Osteoblast (primary cell): ENCODE measurements around the gene ZNF519. TPM values are rescaled to one million over a fixed set of nuclear protein-coding genes. Genes with fewer than 3 reads are reported as not detected.

ENCODE experiments used
- DNase-seq: peaks from one replicate; pipeline ENCODE4 v3.0.0; 2011; ENCODE audit warnings: low spot score, mixed read lengths; ENCODE audit not compliant: insufficient read length; ENCODE audit errors: missing footprints
- H2AFZ ChIP-seq: 2 replicates; pipeline ENCODE4 v1.6.0; 2011; ENCODE audit warnings: mild to moderate bottlenecking, low read length
- H3K27ac ChIP-seq: 2 replicates; pipeline ENCODE4 v1.5.1; 2011; ENCODE audit warnings: mild to moderate bottlenecking, low read depth, low read length, moderate library complexity
- H3K27me3 ChIP-seq: 2 replicates; pipeline ENCODE4 v1.6.0; 2012; ENCODE audit warnings: mild to moderate bottlenecking, control low read depth, inconsistent platforms, low read length, moderate library complexity; ENCODE audit not compliant: insufficient read depth
- H3K36me3 ChIP-seq: 2 replicates; pipeline ENCODE4 v1.5.1; 2011; ENCODE audit warnings: mild to moderate bottlenecking, low read length, control low read depth, moderate library complexity; ENCODE audit not compliant: insufficient read depth
- H3K4me1 ChIP-seq: 2 replicates; pipeline ENCODE4 v1.5.1; 2011; ENCODE audit warnings: mild to moderate bottlenecking, low read length, control low read depth, moderate library complexity; ENCODE audit not compliant: insufficient read depth
- H3K4me2 ChIP-seq: 2 replicates; pipeline ENCODE4 v1.6.0; 2011; ENCODE audit warnings: mild to moderate bottlenecking, low read length; ENCODE audit not compliant: insufficient read depth
- H3K4me3 ChIP-seq: fragments of 200-600 bp; sonication (generic); 3 replicates; pipeline ENCODE4 v1.5.1; 2012; ENCODE audit warnings: mild to moderate bottlenecking, low read length, inconsistent platforms; ENCODE audit not compliant: insufficient read depth
- H3K79me2 ChIP-seq: 2 replicates; pipeline ENCODE4 v1.6.0; 2012; ENCODE audit warnings: mild to moderate bottlenecking, low read length, control low read depth, inconsistent platforms; ENCODE audit not compliant: insufficient read depth
- H3K9me3 ChIP-seq: 2 replicates; pipeline ENCODE4 v1.5.1; 2011; ENCODE audit warnings: low read depth, low read length, control low read depth
- H4K20me1 ChIP-seq: 2 replicates; pipeline ENCODE4 v1.6.0; 2012; ENCODE audit warnings: mild to moderate bottlenecking, low read length, control low read depth; ENCODE audit not compliant: insufficient read depth
- total RNA-seq: library from RNA; depleted of rRNA; stranded (reverse); fragments of >200 nt; gene quantifications from 2 replicates; pipeline ENCODE4 v1.2.3, GENCODE V29; 2012
- TF ChIP-seq, protein P1 (sequence below): IDR thresholded peaks from 2 replicates; pipeline ENCODE4 v1.5.1; 2011; ENCODE audit warnings: mild to moderate bottlenecking, low read depth, low read length, moderate library complexity; ENCODE audit errors: extremely low read depth

ZNF519 gene
- total RNA-seq, 1 donor: 5.4 TPM

DNA sequence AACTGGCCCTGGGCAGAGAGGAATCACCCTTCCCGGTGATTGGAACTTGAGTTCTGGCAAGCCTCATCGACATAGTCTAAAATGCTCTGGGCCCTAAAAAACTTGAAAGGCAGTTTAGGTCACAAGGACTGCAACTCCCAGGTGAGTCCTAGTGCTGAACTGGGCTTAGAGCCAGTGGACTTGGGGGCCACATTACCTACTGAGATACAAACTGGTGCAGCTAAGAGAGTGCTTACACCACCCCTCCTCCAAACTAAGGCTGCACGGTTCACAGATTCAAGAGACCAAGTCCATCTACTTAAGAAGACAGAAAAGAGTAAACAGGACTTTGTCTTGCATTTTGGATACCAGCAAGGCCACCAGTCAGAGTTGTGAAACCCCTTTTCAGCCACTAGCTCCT, 25.3 kb downstream of the ZNF519 start:
- H2AFZ ChIP-seq: no peak overlapping the region
- no peak overlapping the region for H3K27ac ChIP-seq
- H4K20me1 ChIP-seq: no peaks in the 10 kb centered on the region
- H3K27me3 ChIP-seq: no peaks in the 10 kb centered on the region
- H3K4me3 ChIP-seq: no peak overlapping the region
- H3K4me2 ChIP-seq: no peak overlapping the region
- H3K9me3 ChIP-seq: peaks cover 11% of the 10 kb centered on the region
- TF ChIP-seq, protein P1, sequence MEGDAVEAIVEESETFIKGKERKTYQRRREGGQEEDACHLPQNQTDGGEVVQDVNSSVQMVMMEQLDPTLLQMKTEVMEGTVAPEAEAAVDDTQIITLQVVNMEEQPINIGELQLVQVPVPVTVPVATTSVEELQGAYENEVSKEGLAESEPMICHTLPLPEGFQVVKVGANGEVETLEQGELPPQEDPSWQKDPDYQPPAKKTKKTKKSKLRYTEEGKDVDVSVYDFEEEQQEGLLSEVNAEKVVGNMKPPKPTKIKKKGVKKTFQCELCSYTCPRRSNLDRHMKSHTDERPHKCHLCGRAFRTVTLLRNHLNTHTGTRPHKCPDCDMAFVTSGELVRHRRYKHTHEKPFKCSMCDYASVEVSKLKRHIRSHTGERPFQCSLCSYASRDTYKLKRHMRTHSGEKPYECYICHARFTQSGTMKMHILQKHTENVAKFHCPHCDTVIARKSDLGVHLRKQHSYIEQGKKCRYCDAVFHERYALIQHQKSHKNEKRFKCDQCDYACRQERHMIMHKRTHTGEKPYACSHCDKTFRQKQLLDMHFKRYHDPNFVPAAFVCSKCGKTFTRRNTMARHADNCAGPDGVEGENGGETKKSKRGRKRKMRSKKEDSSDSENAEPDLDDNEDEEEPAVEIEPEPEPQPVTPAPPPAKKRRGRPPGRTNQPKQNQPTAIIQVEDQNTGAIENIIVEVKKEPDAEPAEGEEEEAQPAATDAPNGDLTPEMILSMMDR: no peak
- H3K79me2 ChIP-seq: no peaks in the 10 kb centered on the region
- H3K36me3 ChIP-seq: no peaks in the 10 kb centered on the region
- H3K4me1 ChIP-seq: no peaks in the 10 kb centered on the region
- DNase-seq: no peak

DNA sequence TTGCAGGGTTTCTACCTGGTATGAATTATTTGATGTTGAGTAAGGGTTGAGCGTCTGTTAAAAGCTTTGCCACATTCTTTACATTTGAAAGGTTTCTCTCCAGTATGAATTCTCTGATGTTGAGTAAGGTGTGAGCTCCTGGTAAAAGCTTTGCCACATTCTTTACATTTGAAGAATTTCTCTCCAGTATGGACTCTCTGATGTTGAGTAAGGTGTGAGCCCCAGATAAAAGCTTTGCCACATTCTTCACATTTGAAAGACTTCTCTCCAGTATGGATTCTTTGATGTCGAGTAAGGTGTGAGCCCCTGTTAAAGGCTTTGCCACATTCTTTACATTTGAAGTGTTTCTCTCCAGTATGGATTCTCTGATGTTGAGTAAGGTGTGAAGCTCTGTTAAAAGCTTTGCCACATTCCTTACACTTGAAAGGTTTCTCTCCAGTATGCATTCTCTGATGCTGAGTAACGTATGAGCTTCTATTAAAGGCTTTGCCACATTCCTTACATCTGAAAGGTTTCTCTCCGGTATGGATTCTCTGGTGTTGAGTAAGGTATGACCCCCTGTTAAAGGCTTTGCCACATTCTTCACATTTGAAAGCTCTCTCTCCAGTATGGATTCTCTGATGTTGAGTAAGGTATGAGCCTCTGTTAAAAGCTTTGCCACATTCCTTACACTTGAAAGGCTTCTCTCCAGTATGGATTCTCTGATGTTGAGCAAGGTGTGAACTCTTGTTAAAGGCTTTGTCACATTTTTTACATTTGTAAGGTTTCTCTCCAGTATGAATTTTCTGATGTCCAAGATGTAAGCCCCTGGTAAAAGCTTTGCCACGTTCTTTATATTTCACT, 27.1 kb downstream of the ZNF519 start:
- Histone ChIP-seq H3K36me3 (no peaks in the 10 kb centered on the region), H3K4me2 (no peak overlapping the region), H3K9me3 (peaks cover 11% of the 10 kb centered on the region), H3K79me2 (no peaks in the 10 kb centered on the region), H3K4me1 (no peaks in the 10 kb centered on the region), H3K4me3 (no peak overlapping the region), H4K20me1 (no peaks in the 10 kb centered on the region), H2AFZ (no peak overlapping the region), H3K27me3 (no peaks in the 10 kb centered on the region), H3K27ac (no peak overlapping the region)
- DNase-seq: no peak
- TF ChIP-seq, protein P1: no peak

DNA sequence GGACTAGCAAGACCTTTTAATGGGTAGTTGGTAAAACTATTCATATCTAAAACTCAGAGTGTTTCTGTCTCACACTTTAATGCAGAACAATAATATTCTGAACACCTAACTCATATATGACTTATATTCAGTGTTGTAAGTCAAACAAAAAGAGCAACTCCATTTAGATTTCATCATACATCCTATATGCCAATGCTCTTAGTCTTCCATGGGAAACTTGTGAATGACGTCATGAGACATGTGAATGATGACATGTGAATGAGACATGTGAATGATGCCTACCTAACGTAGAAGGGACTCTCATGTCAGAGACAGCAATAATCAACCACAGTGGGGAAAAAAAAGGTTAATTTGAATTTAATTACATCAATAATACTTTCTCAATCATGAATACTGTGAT, 28.0 kb downstream of the ZNF519 start:
- no peak for DNase-seq
- no peaks in the 10 kb centered on the region for H3K36me3 ChIP-seq
- H3K4me2 ChIP-seq: no peak overlapping the region
- H3K4me1 ChIP-seq: no peaks in the 10 kb centered on the region
- H3K27ac ChIP-seq: no peak overlapping the region
- no peaks in the 10 kb centered on the region for H3K27me3 ChIP-seq
- no peak overlapping the region for H2AFZ ChIP-seq
- no peaks in the 10 kb centered on the region for H4K20me1 ChIP-seq
- TF ChIP-seq, protein P1: no peak
- no peaks in the 10 kb centered on the region for H3K79me2 ChIP-seq
- H3K4me3 ChIP-seq: no peak overlapping the region
- peaks cover 11% of the 10 kb centered on the region for H3K9me3 ChIP-seq

DNA sequence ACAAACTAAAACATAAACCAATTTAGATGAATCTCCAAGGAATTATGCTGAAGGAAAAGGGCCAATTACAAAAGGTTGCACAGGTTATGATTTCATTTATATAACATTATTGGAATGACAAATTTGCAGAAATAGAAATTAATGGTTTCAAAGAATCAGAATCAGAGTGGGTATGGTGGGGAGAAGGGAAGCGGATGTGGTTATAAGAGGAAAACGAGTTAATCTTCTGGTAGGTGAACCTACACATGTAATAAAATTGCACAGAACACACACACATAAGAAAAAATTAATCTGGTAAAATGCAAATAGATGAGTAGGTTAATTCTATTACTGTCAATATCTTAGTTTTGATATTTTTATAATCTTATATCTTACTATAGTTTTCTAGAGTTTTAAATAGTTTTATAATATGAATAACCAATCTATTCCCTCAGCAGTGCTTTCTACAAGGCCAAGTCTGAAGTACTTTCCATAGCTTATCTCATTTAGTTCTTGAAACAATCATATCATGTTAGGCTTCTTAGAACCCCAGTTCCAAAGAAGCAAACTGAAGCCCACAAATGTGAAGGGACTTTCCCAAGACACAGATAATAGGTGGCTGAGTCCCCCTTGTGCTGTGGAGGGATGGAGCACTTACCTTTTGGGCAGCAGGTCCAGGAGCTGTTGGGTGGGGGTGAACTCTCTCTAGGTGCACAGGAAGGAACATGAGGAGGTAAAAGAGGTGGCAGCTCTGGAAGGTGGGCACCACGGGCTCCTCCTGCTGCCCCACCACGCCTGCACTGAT, 31.5 kb downstream of the ZNF519 start:
- no peak for DNase-seq
- peaks cover 6% of the 10 kb centered on the region for H3K9me3 ChIP-seq
- H3K36me3 ChIP-seq: no peaks in the 10 kb centered on the region
- H4K20me1 ChIP-seq: no peaks in the 10 kb centered on the region
- H3K4me1 ChIP-seq: no peaks in the 10 kb centered on the region
- H3K4me3 ChIP-seq: no peak overlapping the region
- TF ChIP-seq, protein P1: no peak
- no peaks in the 10 kb centered on the region for H3K27me3 ChIP-seq
- no peak overlapping the region for H2AFZ ChIP-seq
- H3K27ac ChIP-seq: no peak overlapping the region
- H3K79me2 ChIP-seq: no peaks in the 10 kb centered on the region
- H3K4me2 ChIP-seq: no peak overlapping the region
